Neural progenitor cell (in vitro differentiated cells): Measurements from ENCODE around the gene PRIMA1. TPM values are rescaled to one million over a fixed set of nuclear protein-coding genes. Genes with fewer than 3 reads are reported as not detected.

Experiments used
- DNase-seq: peaks from one replicate; pipeline ENCODE4 v3.0.0-alpha.2; 2016; ENCODE audit warnings: low spot score
- H2AFZ ChIP-seq: fragments of 200-600 bp; sonication (generic); replicated peaks from 2 replicates; pipeline ENCODE4 v1.6.1; 2016; ENCODE audit warnings: antibody characterized with exemption
- H3F3A ChIP-seq: fragments of 200-600 bp; sonication (generic); 2 replicates; pipeline ENCODE4 v1.6.1; 2016; ENCODE audit warnings: antibody characterized with exemption, low read depth
- H3K27ac ChIP-seq: fragments of 200-600 bp; sonication (generic); 2 replicates; pipeline ENCODE4 v1.5.1; 2016; ENCODE audit warnings: mild to moderate bottlenecking
- H3K27me3 ChIP-seq: fragments of 200-600 bp; sonication (generic); 2 replicates; pipeline ENCODE4 v1.6.1; 2016; ENCODE audit warnings: mild to moderate bottlenecking, moderate library complexity
- H3K36me3 ChIP-seq: fragments of 200-600 bp; sonication (generic); 2 replicates; pipeline ENCODE4 v1.5.1; 2016
- H3K4me1 ChIP-seq: fragments of 200-600 bp; sonication (generic); 2 replicates; pipeline ENCODE4 v1.6.1; 2016; ENCODE audit warnings: mixed run types
- H3K4me2 ChIP-seq: fragments of 200-600 bp; sonication (generic); 2 replicates; pipeline ENCODE4 v1.6.1; 2016
- H3K4me3 ChIP-seq: fragments of 200-600 bp; sonication (generic); 2 replicates; pipeline ENCODE4 v1.5.1; 2016
- H3K79me2 ChIP-seq: fragments of 200-600 bp; sonication (generic); 2 replicates; pipeline ENCODE4 v1.6.1; 2016; ENCODE audit warnings: low read depth
- H3K9ac ChIP-seq: fragments of 200-600 bp; sonication (generic); 2 replicates; pipeline ENCODE4 v1.6.1; 2016
- H3K9me3 ChIP-seq: fragments of 200-600 bp; sonication (generic); 2 replicates; pipeline ENCODE4 v1.5.1; 2016; ENCODE audit warnings: low read depth
- H4K20me1 ChIP-seq: fragments of 200-600 bp; sonication (generic); 2 replicates; pipeline ENCODE4 v1.6.1; 2016; ENCODE audit warnings: low read depth
- H3K27ac Mint-ChIP-seq: 3 replicates; pipeline ENCODE4 v1.8.0; 2021; ENCODE audit warnings: mixed read lengths
- H3K27me3 Mint-ChIP-seq: 2 replicates; pipeline ENCODE4 v1.8.0; 2022; ENCODE audit warnings: low read depth, mild to moderate bottlenecking, inconsistent platforms, moderate library complexity, mixed read lengths; ENCODE audit not compliant: insufficient read depth
- H3K36me3 Mint-ChIP-seq: 3 replicates; pipeline ENCODE4 v1.8.0; 2021; ENCODE audit warnings: mixed read lengths
- H3K4me1 Mint-ChIP-seq: 3 replicates; pipeline ENCODE4 v1.8.0; 2021; ENCODE audit warnings: mixed read lengths
- H3K4me3 Mint-ChIP-seq: 3 replicates; pipeline ENCODE4 v1.8.0; 2021; ENCODE audit warnings: mild to moderate bottlenecking, moderate library complexity, mixed read lengths
- H3K9me3 Mint-ChIP-seq: 3 replicates; pipeline ENCODE4 v1.8.0; 2020; ENCODE audit warnings: mixed read lengths
- CTCF ChIP-seq: fragments of 200-600 bp; sonication (generic); IDR thresholded peaks from 2 replicates; pipeline ENCODE4 v1.5.1; 2017; ENCODE audit warnings: antibody characterized with exemption, mild to moderate bottlenecking
- EZH2 ChIP-seq: fragments of 200-600 bp; sonication (generic); IDR thresholded peaks from 2 replicates; pipeline ENCODE4 v1.6.1; 2017; ENCODE audit warnings: antibody characterized with exemption, mild to moderate bottlenecking, moderate library complexity
- EZH2phosphoT487 ChIP-seq: fragments of 200-600 bp; sonication (generic); IDR thresholded peaks from 2 replicates; pipeline ENCODE4 v1.6.1; 2017; ENCODE audit warnings: antibody characterized with exemption
- total RNA-seq: library from RNA; depleted of rRNA; stranded (reverse); fragments of >200 nt; gene quantifications from 2 replicates; pipeline ENCODE4 v1.2.3, GENCODE V29; 2015; ENCODE audit warnings: low replicate concordance

PRIMA1 gene
- total RNA-seq, 1 donor from 2014 or later = 2.8 TPM

- Histone ChIP-seq H3F3A (no peaks in the 10 kb centered on the region), H3K9ac (no peak overlapping the region), H3K27ac (no peak overlapping the region), H3K4me2 (no peak overlapping the region), H3K36me3 (no peaks in the 10 kb centered on the region), H2AFZ (no peak overlapping the region), H4K20me1 (no peaks in the 10 kb centered on the region), H3K79me2 (no peaks in the 10 kb centered on the region), H3K9me3 (no peaks in the 10 kb centered on the region), H3K4me1 (peaks cover under 1% of the 10 kb centered on the region), H3K4me3 (no peak overlapping the region), H3K27me3 (no peaks in the 10 kb centered on the region)
- DNase-seq = no peak
- Mint-ChIP-seq H3K36me3 (no peaks in the 10 kb centered on the region), H3K4me1 (no peaks in the 10 kb centered on the region), H3K27me3 (peaks cover 13% of the 10 kb centered on the region), H3K4me3 (no peak overlapping the region), H3K27ac (no peak overlapping the region), H3K9me3 (no peaks in the 10 kb centered on the region)
- TF ChIP-seq EZH2 (no peak), EZH2phosphoT487 (no peak), CTCF (no peak)
Observed at GRCh38 chr14:93727917-93728650, 60.2 kb downstream of the PRIMA1 start.

GRCh38 chr14:93727039-93727740 is 61.1 kb downstream of the PRIMA1 start:
- no peaks in the 10 kb centered on the region for H3K4me1 Mint-ChIP-seq
- H3K27me3 Mint-ChIP-seq = peaks cover 13% of the 10 kb centered on the region
- H4K20me1 ChIP-seq = no peaks in the 10 kb centered on the region
- H3K27ac Mint-ChIP-seq = no peak overlapping the region
- no peaks in the 10 kb centered on the region for H3K27me3 ChIP-seq
- H3K4me3 ChIP-seq = no peak overlapping the region
- no peak overlapping the region for H3K4me2 ChIP-seq
- H3K9me3 Mint-ChIP-seq = no peaks in the 10 kb centered on the region
- no peaks in the 10 kb centered on the region for H3F3A ChIP-seq
- no peaks in the 10 kb centered on the region for H3K36me3 ChIP-seq
- H3K9me3 ChIP-seq = no peaks in the 10 kb centered on the region
- no peaks in the 10 kb centered on the region for H3K4me1 ChIP-seq
- no peaks in the 10 kb centered on the region for H3K36me3 Mint-ChIP-seq
- H3K79me2 ChIP-seq = no peaks in the 10 kb centered on the region
- no peak overlapping the region for H3K4me3 Mint-ChIP-seq
- H3K9ac ChIP-seq = no peak overlapping the region
- H2AFZ ChIP-seq = no peak overlapping the region
- no peak for DNase-seq
- TF ChIP-seq CTCF = no peak
- TF ChIP-seq EZH2phosphoT487 = no peak
- TF ChIP-seq EZH2 = no peak
- no peak overlapping the region for H3K27ac ChIP-seq

GRCh38 chr14:93725993-93726392 is 62.3 kb downstream of the PRIMA1 start:
- H3F3A ChIP-seq = no peaks in the 10 kb centered on the region
- H2AFZ ChIP-seq = no peak overlapping the region
- Mint-ChIP-seq H3K27me3 (peaks cover 13% of the 10 kb centered on the region), H3K4me3 (no peak overlapping the region), H3K27ac (no peak overlapping the region), H3K36me3 (peaks cover 4% of the 10 kb centered on the region), H3K4me1 (no peaks in the 10 kb centered on the region), H3K9me3 (no peaks in the 10 kb centered on the region)
- no peak for DNase-seq
- H3K4me2 ChIP-seq = no peak overlapping the region
- TF ChIP-seq EZH2 = no peak
- no peak for TF ChIP-seq CTCF
- no peak for TF ChIP-seq EZH2phosphoT487
- H4K20me1 ChIP-seq = no peaks in the 10 kb centered on the region
- no peaks in the 10 kb centered on the region for H3K36me3 ChIP-seq
- no peak overlapping the region for H3K4me3 ChIP-seq
- H3K9ac ChIP-seq = no peak overlapping the region
- H3K27ac ChIP-seq = no peak overlapping the region
- H3K9me3 ChIP-seq = no peaks in the 10 kb centered on the region
- H3K79me2 ChIP-seq = no peaks in the 10 kb centered on the region
- no peaks in the 10 kb centered on the region for H3K27me3 ChIP-seq
- H3K4me1 ChIP-seq = no peaks in the 10 kb centered on the region
